PC-3 (cell line): ENCODE data around the gene TMEM169.

Experiments
- EZH2 ChIP-seq: fragments of 300-600 bp; sonication (generic); IDR thresholded peaks from one replicate; pipeline ENCODE4 v1.6.1; 2017; ENCODE audit warnings: antibody characterized with exemption, mild to moderate bottlenecking, low read length; ENCODE audit not compliant: unreplicated experiment
- TF ChIP-seq, protein P1 (sequence below): fragments of 300-600 bp; sonication (generic); conservative IDR thresholded peaks from 2 replicates; pipeline ENCODE4 v1.5.1; 2017; ENCODE audit warnings: antibody characterized with exemption, low read depth, mild to moderate bottlenecking, low read length

DNA sequence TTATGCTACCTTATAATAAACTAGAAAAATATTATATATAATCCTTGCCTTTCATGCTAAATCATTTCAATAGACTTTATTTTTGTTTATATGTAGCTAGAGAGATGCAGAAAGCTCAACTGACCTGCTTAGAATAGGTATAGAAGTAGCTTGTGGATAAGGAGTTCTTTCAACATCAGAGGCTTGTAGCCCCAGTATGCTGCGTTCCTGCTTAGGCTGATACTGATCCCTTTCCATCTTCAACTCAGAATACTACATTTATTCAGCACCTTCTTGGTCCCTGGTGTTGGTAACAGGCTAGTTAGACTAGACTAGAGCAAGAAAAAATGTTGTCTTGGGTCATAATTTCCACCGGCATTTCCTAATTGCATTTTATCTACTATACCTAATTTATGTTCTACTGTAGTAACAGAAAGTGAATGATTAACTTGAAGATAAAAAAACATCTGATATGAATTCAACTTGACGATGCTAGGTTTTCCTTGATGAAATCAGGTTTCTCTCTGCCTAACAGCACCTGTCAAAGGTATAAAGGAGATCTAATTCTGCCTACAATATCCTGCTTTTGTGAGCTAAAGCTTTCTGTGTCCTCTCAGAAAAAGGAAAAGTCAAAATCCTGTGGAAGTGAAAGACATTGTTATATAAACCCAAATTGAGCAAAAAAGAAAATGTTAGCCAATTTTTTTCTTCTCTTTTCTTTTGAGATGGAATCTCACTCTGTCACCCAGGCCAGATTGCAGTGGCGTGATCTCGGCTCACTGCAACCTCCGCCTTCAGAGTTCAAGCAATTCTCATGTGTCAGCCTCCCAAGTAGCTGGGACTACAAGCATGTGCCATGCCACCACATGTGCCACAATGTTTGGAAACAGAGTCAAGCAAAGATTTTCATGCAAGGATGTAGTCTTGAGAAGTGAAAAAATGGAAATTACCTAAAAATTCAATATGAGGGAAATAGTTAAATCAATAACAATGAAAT lies 5.9 kb upstream of the TMEM169 start:
- TF ChIP-seq, protein P1, sequence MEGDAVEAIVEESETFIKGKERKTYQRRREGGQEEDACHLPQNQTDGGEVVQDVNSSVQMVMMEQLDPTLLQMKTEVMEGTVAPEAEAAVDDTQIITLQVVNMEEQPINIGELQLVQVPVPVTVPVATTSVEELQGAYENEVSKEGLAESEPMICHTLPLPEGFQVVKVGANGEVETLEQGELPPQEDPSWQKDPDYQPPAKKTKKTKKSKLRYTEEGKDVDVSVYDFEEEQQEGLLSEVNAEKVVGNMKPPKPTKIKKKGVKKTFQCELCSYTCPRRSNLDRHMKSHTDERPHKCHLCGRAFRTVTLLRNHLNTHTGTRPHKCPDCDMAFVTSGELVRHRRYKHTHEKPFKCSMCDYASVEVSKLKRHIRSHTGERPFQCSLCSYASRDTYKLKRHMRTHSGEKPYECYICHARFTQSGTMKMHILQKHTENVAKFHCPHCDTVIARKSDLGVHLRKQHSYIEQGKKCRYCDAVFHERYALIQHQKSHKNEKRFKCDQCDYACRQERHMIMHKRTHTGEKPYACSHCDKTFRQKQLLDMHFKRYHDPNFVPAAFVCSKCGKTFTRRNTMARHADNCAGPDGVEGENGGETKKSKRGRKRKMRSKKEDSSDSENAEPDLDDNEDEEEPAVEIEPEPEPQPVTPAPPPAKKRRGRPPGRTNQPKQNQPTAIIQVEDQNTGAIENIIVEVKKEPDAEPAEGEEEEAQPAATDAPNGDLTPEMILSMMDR: no peak
- no peak for TF ChIP-seq EZH2
